H1 (cell line): ENCODE measurements around the gene MORC1. TPM values are rescaled to one million over a fixed set of nuclear protein-coding genes. Genes with fewer than 3 reads are reported as not detected.

Source experiments
- CTCF ChIA-PET: fragments of 300-600 bp; sonication (Branson Sonifier 250); formaldehyde crosslinking; loops from one replicate; lab custom pipeline; 2021; ENCODE audit not compliant: partially characterized antibody; lab: Charles Lee
- POLR2A ChIA-PET: fragments of 300-600 bp; sonication (Branson Sonifier 250); formaldehyde crosslinking; loops from one replicate; lab custom pipeline; 2021; ENCODE audit warnings: inconsistent platforms; ENCODE audit not compliant: partially characterized antibody; lab: Charles Lee
- DNase-seq, 2 experiments: peaks; one replicate each; pipeline versions ENCODE4 v3.0.0 to v3.0.0-alpha.2; 2010 to 2022; ENCODE audit warnings: low spot score in 2 of 2, low read depth in 1 of 2, mixed read lengths in 1 of 2
- FAIRE-seq: peaks from 2 replicates; lab custom pipeline; 2011; peaks lifted over from hg19 to GRCh38; lab: Jason Lieb, UNC
- H2AFZ ChIP-seq: 2 replicates; pipeline ENCODE4 v1.8.1; 2012; ENCODE audit warnings: low read length, inconsistent platforms
- H2AK5ac ChIP-seq: 2 replicates; pipeline ENCODE4 v1.6.1; 2013; ENCODE audit warnings: low read depth, low read length
- H2BK120ac ChIP-seq: replicated peaks from 2 replicates; pipeline ENCODE3; 2013; ENCODE audit warnings: low read depth, low read length, inconsistent platforms
- H2BK12ac ChIP-seq: 2 replicates; pipeline ENCODE4 v1.6.1; 2013; ENCODE audit warnings: low read depth, low read length
- H2BK15ac ChIP-seq: 2 replicates; pipeline ENCODE4 v1.6.1; 2013; ENCODE audit warnings: low read length
- H2BK20ac ChIP-seq: 2 replicates; pipeline ENCODE4 v1.6.1; 2013; ENCODE audit warnings: low read length
- H2BK5ac ChIP-seq: 2 replicates; pipeline ENCODE4 v1.6.1; 2013; ENCODE audit warnings: low read depth, low read length
- H3K14ac ChIP-seq: 2 replicates; pipeline ENCODE4 v1.6.1; 2013; ENCODE audit warnings: inconsistent platforms; ENCODE audit not compliant: insufficient read length
- H3K18ac ChIP-seq: 2 replicates; pipeline ENCODE4 v1.6.1; 2013; ENCODE audit warnings: low read length; ENCODE audit errors: extremely low read depth
- H3K23ac ChIP-seq: 2 replicates; pipeline ENCODE4 v1.6.1; 2013; ENCODE audit warnings: inconsistent platforms; ENCODE audit not compliant: insufficient read length
- H3K23me2 ChIP-seq: 2 replicates; pipeline ENCODE4 v1.6.1; 2013; ENCODE audit warnings: low read depth, low read length
- H3K27ac ChIP-seq: 2 replicates; pipeline ENCODE4 v1.6.1; 2011; ENCODE audit warnings: low read depth, low read length, inconsistent platforms
- H3K27me3 ChIP-seq, 4 experiments: replicated peaks in 1 of 4; 1 replicate in 1 of 4; 2 replicates in 3 of 4; pipeline versions ENCODE4 v1.6.1 to v1.8.1; 2011 to 2013; ENCODE audit warnings: low read length in 3 of 4, mild to moderate bottlenecking in 3 of 4, inconsistent platforms in 2 of 4, mixed read lengths in 2 of 4, moderate library complexity in 1 of 4; ENCODE audit not compliant: control insufficient read depth in 3 of 4, insufficient read depth in 3 of 4; ENCODE audit errors: extremely low read depth in 1 of 4
- H3K36me3 ChIP-seq, 4 experiments: 2 replicates each; pipeline versions ENCODE4 v1.6.1 to v1.8.1; 2011 to 2013; ENCODE audit warnings: mild to moderate bottlenecking in 4 of 4, low read length in 3 of 4, moderate library complexity in 2 of 4, control low read depth in 1 of 4, inconsistent platforms in 1 of 4; ENCODE audit not compliant: insufficient read depth in 4 of 4, control insufficient read depth in 2 of 4
- H3K4ac ChIP-seq: replicated peaks from 2 replicates; pipeline ENCODE3; 2013; ENCODE audit warnings: low read length, low read depth, mixed read lengths, inconsistent platforms; ENCODE audit not compliant: insufficient read length
- H3K4me1 ChIP-seq, 4 experiments: replicated peaks in 1 of 4; 1 replicate in 1 of 4; 2 replicates in 3 of 4; pipeline versions ENCODE4 v1.6.1 to v1.8.1; 2011 to 2013; ENCODE audit warnings: low read length in 3 of 4, inconsistent platforms in 2 of 4, mixed read lengths in 1 of 4; ENCODE audit not compliant: insufficient read depth in 4 of 4, control insufficient read depth in 3 of 4
- H3K4me2 ChIP-seq, 2 experiments: 2 replicates each; pipeline versions ENCODE4 v1.6.1 to v1.8.1; 2011 to 2013; ENCODE audit warnings: low read depth in 2 of 2, low read length in 2 of 2, control low read depth in 1 of 2, inconsistent platforms in 1 of 2, mild to moderate bottlenecking in 1 of 2; ENCODE audit not compliant: insufficient read depth in 1 of 2
- H3K4me3 ChIP-seq, 4 experiments: fragments of 200-600, 300-600 bp in 1 of 4; sonication (generic), shearing (Covaris generic), sonication (Bioruptor Twin) in 1 of 4; 2 replicates each; pipeline versions ENCODE4 v1.5.1 to v1.8.1; 2011 to 2016; ENCODE audit warnings: low read length in 4 of 4, low read depth in 3 of 4, control low read depth in 2 of 4, inconsistent platforms in 2 of 4, mild to moderate bottlenecking in 2 of 4, mixed read lengths in 1 of 4, moderate library complexity in 1 of 4; ENCODE audit not compliant: insufficient read depth in 2 of 4; ENCODE audit errors: extremely low read depth in 1 of 4
- H3K56ac ChIP-seq: replicated peaks from 2 replicates; pipeline ENCODE3; 2013; ENCODE audit warnings: low read depth, mild to moderate bottlenecking, mixed read lengths, low read length, inconsistent platforms; ENCODE audit not compliant: insufficient read length
- H3K79me1 ChIP-seq: 2 replicates; pipeline ENCODE4 v1.6.1; 2013; ENCODE audit warnings: low read depth, low read length, control low read depth
- H3K79me2 ChIP-seq, 2 experiments: 2 replicates each; pipeline versions ENCODE4 v1.6.1 to v1.8.1; 2012 to 2013; ENCODE audit warnings: low read length in 2 of 2, mild to moderate bottlenecking in 2 of 2, inconsistent platforms in 1 of 2; ENCODE audit not compliant: insufficient read depth in 2 of 2, control insufficient read depth in 1 of 2
- H3K9ac ChIP-seq, 4 experiments: replicated peaks in 1 of 4; 1 replicate in 1 of 4; 2 replicates in 3 of 4; pipeline versions ENCODE4 v1.6.1 to v1.8.1; 2011 to 2013; ENCODE audit warnings: low read depth in 3 of 4, low read length in 3 of 4, control low read depth in 2 of 4, mild to moderate bottlenecking in 2 of 4, moderate library complexity in 2 of 4, inconsistent platforms in 1 of 4; ENCODE audit errors: extremely low read depth in 1 of 4
- H3K9me3 ChIP-seq, 2 experiments: 2 replicates each; pipeline versions ENCODE4 v1.6.1 to v1.8.1; 2012 to 2013; ENCODE audit warnings: mild to moderate bottlenecking in 2 of 2, moderate library complexity in 2 of 2, control low read depth in 1 of 2, inconsistent platforms in 1 of 2, low read depth in 1 of 2, low read length in 1 of 2, mixed read lengths in 1 of 2; ENCODE audit not compliant: insufficient read depth in 2 of 2
- H4K20me1 ChIP-seq, 2 experiments: replicated peaks in 1 of 2; 2 replicates each; pipeline versions ENCODE3 to v1.8.1; 2011 to 2013; ENCODE audit warnings: inconsistent platforms in 2 of 2, low read length in 2 of 2, mild to moderate bottlenecking in 1 of 2; ENCODE audit not compliant: insufficient read depth in 2 of 2, control insufficient read depth in 1 of 2
- H4K5ac ChIP-seq: 2 replicates; pipeline ENCODE4 v1.6.1; 2013; ENCODE audit warnings: low read length, low read depth, mixed read lengths, inconsistent platforms; ENCODE audit not compliant: insufficient read length
- H4K8ac ChIP-seq: 2 replicates; pipeline ENCODE4 v1.8.0; 2013; ENCODE audit warnings: mild to moderate bottlenecking, moderate library complexity, low read length, inconsistent platforms; ENCODE audit not compliant: insufficient read depth; ENCODE audit errors: extremely low read depth
- H4K91ac ChIP-seq: replicated peaks from 2 replicates; pipeline ENCODE3; 2013; ENCODE audit warnings: low read length, mixed read lengths, inconsistent platforms; ENCODE audit not compliant: insufficient read length
- CBX5 ChIP-seq: fragments of 300-800, 300-1000 bp; sonication (generic); IDR thresholded peaks from 2 replicates; pipeline ENCODE4 v1.7.1; 2016; ENCODE audit warnings: antibody characterized with exemption, low read length, low read depth
- TCF12 ChIP-seq: IDR thresholded peaks from 2 replicates; pipeline ENCODE4 v1.6.1; 2011; ENCODE audit warnings: low read depth, mild to moderate bottlenecking, low read length
- WGBS, 2 experiments: shearing (Covaris generic) in 1 of 2; methylation state at CpG; one replicate each; pipeline versions ENCODE4 v1.1.6 to v1.1.7; 2013 to 2015; ENCODE audit warnings: low lambda C conversion rate in 2 of 2, mixed read lengths in 2 of 2, inconsistent platforms in 1 of 2, low coverage in 1 of 2, missing lambda C conversion rate in 1 of 2; ENCODE audit not compliant: insufficient replicate concordance in 2 of 2, insufficient coverage in 1 of 2, insufficient read length in 1 of 2; ENCODE audit errors: extremely low coverage in 1 of 2, missing lambda C conversion rate in 1 of 2; 5-methylcytosine and 5-hydroxymethylcytosine counted together
- polyA plus RNA-seq, 7 experiments: library from polyadenylated mRNA; depleted of rRNA in 3 of 7; stranded (reverse) in 5 of 7; unstranded in 2 of 7; fragments of >200 nt in 5 of 7; fragments of 200-250 nt in 2 of 7; gene quantifications; 1 replicate in 5 of 7; 2 replicates in 1 of 7; 4 replicates in 1 of 7; pipeline versions ENCODE4 v1.2.1 to v1.2.3, GENCODE V29; 2011 to 2013; ENCODE audit warnings: missing spikeins in 2 of 7, mixed read lengths in 2 of 7
- total RNA-seq: library from RNA; stranded (reverse); fragmentation: NEBNext Ultra II Directional; extraction: Animal tissue kit (Norgen Biotek cat#: 25700); gene quantifications from 2 replicates; pipeline ENCODE4 v1.2.1, GENCODE V29; 2021

Gene MORC1
- total and polyA plus RNA-seq, 2 of the 8 experiments (the other 6 are each of a cell fraction or from before 2014, with no cell fraction given): not detected

DNA sequence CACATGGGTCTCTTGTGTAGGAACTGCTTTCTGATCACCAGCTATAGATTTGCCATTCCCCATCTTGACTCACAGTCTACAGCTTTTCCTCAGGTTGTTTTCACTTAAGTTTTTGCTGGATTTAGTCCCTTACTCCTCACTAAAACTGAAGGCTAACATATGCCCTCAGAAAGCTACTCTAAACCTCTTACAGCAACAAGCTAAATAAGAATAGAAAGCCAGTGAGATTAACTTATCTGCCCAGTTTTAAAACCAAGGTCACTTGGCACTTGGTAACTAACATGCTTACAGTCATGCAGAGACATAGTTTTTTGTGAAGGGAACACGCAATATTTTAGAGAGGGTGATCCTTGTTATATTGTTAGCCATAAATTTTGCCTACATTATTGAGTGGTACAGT lies 164.2 kb downstream of the MORC1 start, which contains the start of gene GUCA1C:
Gene GUCA1C (minus strand): TSS at position 180 of the 400 bp plus-strand sequence. CDS start 117 bp downstream, at position 63.
- Histone ChIP-seq H4K91ac (no peak within 1 kb of the TSS), H2BK12ac (no peak within 1 kb of the TSS), H3K23me2 (no peaks in the 10 kb centered on the region), H2BK20ac (no peak within 1 kb of the TSS), H3K27ac (no peak within 1 kb of the TSS), H2BK5ac (no peak within 1 kb of the TSS), H3K18ac (no peak within 1 kb of the TSS), H3K56ac (no peak within 1 kb of the TSS), H2BK15ac (no peak within 1 kb of the TSS), H3K4me1 (no peaks in the 10 kb centered on the region), H3K4me2 (no peak within 1 kb of the TSS), H3K23ac (no peak within 1 kb of the TSS), H3K27me3 (no peaks in the 10 kb centered on the region), H2AK5ac (no peak within 1 kb of the TSS), H3K79me1 (no peaks in the 10 kb centered on the region), H4K5ac (no peak within 1 kb of the TSS), H3K36me3 (no peaks in the 10 kb centered on the region), H3K79me2 (no peaks in the 10 kb centered on the region), H2AFZ (peak within 1 kb of the TSS; percentile 49; the same call in 1 of the 2 replicates), H2BK120ac (no peak within 1 kb of the TSS), H4K8ac (no peak within 1 kb of the TSS), H3K9me3 (no peaks in the 10 kb centered on the region), H3K4ac (no peak within 1 kb of the TSS)
- POLR2A ChIA-PET: no interaction called here
- FAIRE-seq: no peak
- TF ChIP-seq CBX5 (no peak), TCF12 (no peak)
- TF ChIP-seq, all 59 proteins: peak for 0
- Histone ChIP-seq H3K4me3 (no peak within 1 kb of the TSS), H3K14ac (no peak within 1 kb of the TSS), H4K20me1 (no peaks in the 10 kb centered on the region), H3K9ac (no peak within 1 kb of the TSS)
- DNase-seq: no peak
- WGBS, 2 experiments: 79% methylated on average over 1 of the region's 1 CpG; no CpG with 5 or more reads in 1 of the 2 experiments
- CTCF ChIA-PET: interaction anchor here (1.1 to 1.8 kb wide), 3 partner anchors 14 to 71 kb away, joined by 3 to 6 read pairs (median 5); no protein-coding TSS in a partner anchor
